GM18867 (cell line): ENCODE measurements around the gene CASP2.
"Not testable (repeated sequence)": the region's sequence is repeated elsewhere in the genome, so short reads cannot be mapped to it uniquely, and the experiment has no call there.

Experiments used
- ATAC-seq: cut with Tn5 transposase; IDR thresholded peaks from one replicate; pipeline ENCODE4 v1.9.1; 2021; ENCODE audit warnings: mild to moderate bottlenecking, moderate library complexity; ENCODE audit not compliant: unreplicated experiment

CASP2 gene

GRCh38 chr7:143263266-143264195 is 24.6 kb upstream of the CASP2 start, which contains the start of gene GSTK1:
Gene GSTK1, plus strand, starts transcription at chr7:143263441. Its CDS starts 73 bp downstream, at chr7:143263514.
- peak; percentile 97 for ATAC-seq

GRCh38 chr7:143264196-143264568 is 24.0 kb upstream of the CASP2 start:
- not testable (repeated sequence) for ATAC-seq

DNA sequence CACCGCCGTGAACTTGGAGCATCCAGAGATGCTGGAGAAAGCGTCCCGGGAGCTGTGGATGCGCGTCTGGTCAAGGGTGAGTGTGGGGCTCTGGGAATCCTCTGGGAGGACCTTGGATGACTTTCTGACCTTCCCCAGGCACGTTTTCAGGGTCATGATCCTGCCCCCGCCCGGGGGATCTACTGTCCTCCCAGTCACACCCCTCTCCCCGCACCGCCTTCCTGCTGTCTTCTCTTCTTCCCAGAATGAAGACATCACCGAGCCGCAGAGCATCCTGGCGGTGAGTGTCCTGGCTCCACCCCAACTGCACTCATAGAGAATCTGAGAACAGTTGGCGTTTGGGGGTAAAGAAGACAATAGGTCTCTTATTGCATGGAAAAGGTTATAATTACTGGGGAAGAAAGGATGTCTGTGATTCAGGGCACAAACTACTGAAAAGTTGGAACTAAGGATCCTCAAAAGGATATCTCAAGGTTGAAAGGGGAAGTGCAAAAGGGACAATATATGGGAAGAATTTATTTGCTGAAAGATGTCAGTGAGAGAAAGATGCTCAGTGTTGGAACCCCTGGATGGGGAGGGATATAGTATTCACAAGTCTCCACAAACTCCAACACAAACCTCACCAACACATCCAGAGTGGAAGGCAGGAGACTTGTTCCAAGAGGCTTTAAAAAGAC is 23.0 kb upstream of the CASP2 start:
- no peak for ATAC-seq

DNA sequence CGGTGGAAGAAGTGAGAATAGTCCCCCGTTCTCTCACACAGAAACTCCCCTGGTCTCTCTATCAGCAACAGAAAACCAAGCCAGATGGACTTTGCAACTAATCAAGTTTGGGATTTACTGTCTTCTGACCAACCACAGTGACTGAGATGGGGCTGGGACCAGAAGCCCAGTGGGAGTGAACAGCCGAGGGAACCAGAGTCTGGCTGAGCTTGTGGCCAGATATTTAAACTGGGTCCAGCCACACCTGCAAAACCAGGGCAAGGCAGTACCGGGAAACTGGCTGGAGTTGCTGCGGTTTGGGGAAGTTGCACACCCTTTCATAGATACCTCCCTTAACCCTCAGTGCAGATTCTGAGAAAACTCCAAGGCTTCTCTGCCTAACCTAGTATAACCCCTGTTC is 18.9 kb upstream of the CASP2 start:
- no peak for ATAC-seq

GRCh38 chr7:143271240-143271639 is 16.9 kb upstream of the CASP2 start:
- ATAC-seq = no peak

GRCh38 chr7:143272871-143273270 is 15.3 kb upstream of the CASP2 start:
- no peak for ATAC-seq

- ATAC-seq = no peak
These were observed 8.7 kb upstream of the CASP2 start for GRCh38 chr7:143279186-143280098.

DNA sequence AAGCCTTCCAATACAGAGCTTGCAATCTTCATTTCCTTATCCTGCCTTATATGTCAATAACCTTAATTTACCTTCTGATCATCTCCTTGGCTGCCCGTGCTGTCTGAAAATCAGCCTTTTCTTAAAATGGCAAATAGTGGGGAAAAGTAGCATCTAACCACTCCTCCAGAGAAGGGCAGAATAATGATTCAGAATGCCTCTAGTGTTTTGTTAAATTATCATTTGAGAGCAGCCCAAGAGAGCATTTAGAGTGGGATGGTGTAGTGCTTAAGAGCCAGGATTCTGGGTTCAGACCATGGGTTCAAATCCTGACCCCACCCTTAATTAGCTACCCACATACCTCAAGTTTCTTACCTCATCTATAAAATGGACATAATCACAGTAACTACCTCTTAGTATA is 8.0 kb upstream of the CASP2 start:
- no peak for ATAC-seq

DNA sequence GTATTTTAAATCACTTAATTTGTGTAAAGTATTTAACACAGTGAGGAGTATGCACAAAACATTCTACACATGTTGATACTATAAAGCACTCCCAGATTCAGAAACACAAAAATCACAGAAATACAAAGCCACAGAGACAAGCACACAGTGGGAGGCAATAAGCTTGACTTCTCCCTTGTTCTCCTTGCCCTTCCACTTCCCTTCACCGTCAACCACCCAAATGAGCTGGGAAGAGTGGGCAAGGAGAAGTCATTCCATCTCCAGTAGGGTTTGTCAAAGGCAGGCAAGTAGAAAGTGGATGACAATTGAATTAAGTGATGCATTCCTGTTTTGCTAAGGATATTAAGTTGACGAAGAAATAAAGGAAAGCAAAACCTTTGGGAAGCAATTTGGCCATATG is 7.6 kb upstream of the CASP2 start:
- no peak for ATAC-seq

DNA sequence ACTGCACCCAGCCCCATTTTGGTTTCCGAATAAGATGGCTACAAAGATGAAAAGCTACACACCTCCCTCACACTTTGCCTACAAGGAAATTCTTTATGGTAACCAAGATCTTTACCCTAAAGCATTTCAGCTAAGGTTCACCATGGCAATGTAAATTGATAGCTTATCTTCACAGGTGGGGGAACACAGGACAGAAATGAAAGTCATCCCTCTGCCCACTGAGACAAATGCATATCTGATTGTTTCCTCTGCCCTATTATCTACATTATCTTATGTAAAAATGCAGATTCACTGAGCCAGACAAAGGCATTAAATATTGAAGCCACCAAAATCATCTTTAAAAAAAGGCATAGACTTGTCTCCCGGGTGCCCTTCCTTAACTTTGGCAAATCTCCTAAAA is 6.6 kb upstream of the CASP2 start:
- no peak for ATAC-seq

- no peak for ATAC-seq
These were observed 6.0 kb upstream of the CASP2 start for GRCh38 chr7:143282124-143282523.

GRCh38 chr7:143283381-143283780 is 4.8 kb upstream of the CASP2 start:
- no peak for ATAC-seq

DNA sequence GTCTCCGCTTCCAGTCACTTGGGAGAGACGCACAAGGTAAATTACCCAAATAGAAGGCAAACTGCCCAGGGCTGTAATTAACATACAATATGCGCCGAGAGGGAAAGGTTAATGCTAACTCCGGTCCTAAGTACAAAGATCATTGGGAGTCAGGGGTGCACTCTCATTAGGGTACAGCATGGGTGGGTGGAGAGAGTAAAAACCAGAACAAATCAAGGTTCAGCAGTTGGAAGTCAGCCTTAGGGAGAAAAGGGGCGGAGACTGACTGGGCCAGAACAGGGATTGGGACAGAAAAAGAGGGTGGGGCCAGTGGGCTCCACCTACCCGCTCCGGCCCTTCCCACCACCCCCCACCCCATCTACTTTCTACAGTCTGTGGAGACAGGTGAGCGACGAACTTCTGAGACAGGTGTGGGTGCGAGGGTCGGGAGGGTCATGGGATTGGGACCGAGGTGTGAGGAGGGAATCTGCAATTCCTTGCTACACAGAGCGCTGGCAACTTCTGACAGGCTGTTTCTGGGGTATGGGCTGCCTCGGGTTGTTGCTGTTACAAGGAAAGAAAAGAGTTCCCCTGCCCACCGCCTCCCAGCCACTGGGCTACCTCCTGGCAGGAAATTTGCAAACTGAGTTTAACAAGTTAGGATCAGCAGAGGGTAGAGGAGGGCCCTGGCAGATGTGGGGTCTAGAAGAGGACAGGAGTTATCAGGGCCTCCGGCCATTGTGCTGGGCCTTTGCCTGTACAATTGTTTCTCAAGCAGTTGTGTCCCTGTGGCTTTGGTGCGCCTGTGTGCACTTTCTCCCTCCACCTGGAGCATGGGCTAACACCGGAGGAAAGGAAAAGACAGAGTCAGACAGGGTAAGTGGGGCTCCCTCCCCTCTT is 3.3 kb upstream of the CASP2 start, which contains the start of gene TMEM139:
Gene TMEM139 (plus strand): TSS at position 368 of the 879 bp plus-strand sequence. CDS start 1,000 bp downstream, outside the sequence.
- ATAC-seq = no peak

- ATAC-seq = no peak
These were observed 2.7 kb upstream of the CASP2 start for GRCh38 chr7:143285470-143285778.

- no peak for ATAC-seq
These were observed 2.2 kb upstream of the CASP2 start for GRCh38 chr7:143285806-143286521.

GRCh38 chr7:143286522-143286890 is 1.6 kb upstream of the CASP2 start:
- no peak for ATAC-seq

DNA sequence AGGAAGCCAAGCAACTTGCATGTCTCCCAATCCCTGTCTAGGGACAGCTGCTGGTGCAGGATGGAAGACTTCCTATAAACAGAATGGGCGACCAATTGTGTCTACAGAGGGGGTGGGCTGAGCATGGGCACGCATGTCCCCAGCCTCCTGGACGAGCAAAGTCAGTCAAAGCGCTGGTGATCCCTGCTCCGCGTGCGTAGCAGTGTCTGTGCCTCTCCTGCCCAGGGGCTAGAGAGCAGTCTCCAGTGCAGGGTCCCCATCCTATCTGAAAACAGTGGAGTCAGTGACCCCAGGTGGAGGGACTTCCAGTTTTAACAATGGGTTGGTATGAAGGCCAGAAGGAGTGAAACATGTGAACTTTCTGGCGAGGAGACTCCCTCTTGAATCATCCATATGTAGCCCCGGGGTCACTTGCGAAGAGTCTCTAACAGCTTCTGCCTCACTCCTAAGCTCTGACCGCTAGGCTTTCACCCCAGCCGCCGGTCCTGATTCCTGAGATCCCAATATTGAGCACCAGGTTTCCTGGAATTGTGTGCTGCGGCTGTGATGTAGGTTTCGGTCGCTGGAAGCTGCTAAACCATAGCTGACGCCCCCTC is 714 bp upstream of the CASP2 start:
- no peak for ATAC-seq

GRCh38 chr7:143288836-143289235 is 685 bp downstream of the CASP2 start:
- no peak for ATAC-seq

GRCh38 chr7:143289421-143289820 is 1.3 kb downstream of the CASP2 start:
- no peak for ATAC-seq
